Measurements from ENCODE around the gene OR2T3. TPM values are rescaled to one million over a fixed set of nuclear protein-coding genes. Genes with fewer than 3 reads are reported as not detected.

OR2T3 gene
- total RNA-seq, 2 donors from 2014 or later, result 1.5 TPM; not detected in 1

DNA sequence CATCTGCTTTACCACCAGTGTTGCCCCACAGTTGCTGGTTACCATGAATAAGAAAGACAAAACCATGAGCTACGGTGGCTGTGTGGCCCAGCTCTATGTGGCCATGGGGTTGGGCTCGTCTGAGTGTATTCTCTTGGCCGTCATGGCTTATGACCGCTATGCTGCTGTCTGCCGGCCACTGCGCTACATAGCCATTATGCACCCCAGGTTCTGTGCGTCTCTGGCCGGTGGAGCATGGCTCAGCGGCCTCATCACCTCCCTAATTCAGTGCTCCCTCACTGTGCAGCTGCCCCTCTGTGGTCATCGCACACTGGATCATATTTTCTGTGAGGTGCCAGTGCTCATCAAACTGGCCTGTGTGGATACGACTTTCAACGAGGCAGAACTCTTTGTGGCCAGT is 48.7 kb downstream of the OR2T3 start:
- no peaks in the 10 kb centered on the region for H3K27me3 ChIP-seq (replicated peaks; ENCODE audit: insufficient read depth)
- WGBS, result 87% methylated on average over 12 of the region's 12 CpGs
- intact Hi-C loops (cut with DNase I), result no loop called here
- no peak overlapping the region for H3K4me3 ChIP-seq
- no peaks in the 10 kb centered on the region for H3K36me3 ChIP-seq
- DNase-seq (ENCODE audit: low spot score), result no peak
- no peaks in the 10 kb centered on the region for H3K4me1 ChIP-seq (replicated peaks)
- H3K27ac ChIP-seq, result no peak overlapping the region
- no peak for TF ChIP-seq POLR2A (IDR thresholded peaks at IDR 0.05)
- H3K9me3 ChIP-seq, result no peaks in the 10 kb centered on the region

Other genes starting within 250 kb of the OR2T3 start
- gene OR2M4, start 241.9 kb upstream of the OR2T3 start, total RNA-seq, result under 1 TPM in 1 of 2 donors, not detected in 1; 0.11 TPM
- gene OR2T33, start 195.4 kb upstream of the OR2T3 start, total RNA-seq, result not detected
- gene OR2T12, start 169.9 kb upstream of the OR2T3 start, total RNA-seq, result not detected
- gene OR2M7, start 148.8 kb upstream of the OR2T3 start, total RNA-seq, result not detected
- under 1 TPM in 1 of 2 donors, not detected in 1; 0.68 TPM for gene OR14C36, start 124.6 kb upstream of the OR2T3 start, total RNA-seq
- not detected for gene OR2T4, start 111.7 kb upstream of the OR2T3 start, total RNA-seq
- gene OR2T6, start 97.6 kb upstream of the OR2T3 start, total RNA-seq, result under 1 TPM in 1 of 2 donors, not detected in 1; 0.11 TPM
- gene OR2T1, start 70.3 kb upstream of the OR2T3 start, total RNA-seq, result not detected
- gene OR2T2, start 27.7 kb upstream of the OR2T3 start, total RNA-seq, result not detected
- gene OR2T5, start 15.2 kb downstream of the OR2T3 start, total RNA-seq, result not detected
- under 1 TPM in 1 of 2 donors, not detected in 1; 0.34 TPM for gene OR2G6, start 34.7 kb downstream of the OR2T3 start, total RNA-seq
- gene OR2T29, start 89.4 kb downstream of the OR2T3 start, total RNA-seq, result not detected
- gene OR2T34, start 101.4 kb downstream of the OR2T3 start, total RNA-seq, result not detected
- gene OR2T10, start 124.3 kb downstream of the OR2T3 start, total RNA-seq, result not detected
- gene OR2T11, start 161.7 kb downstream of the OR2T3 start, total RNA-seq, result not detected
- not detected for gene OR2T35, start 171.9 kb downstream of the OR2T3 start, total RNA-seq
- gene OR2T27, start 182.2 kb downstream of the OR2T3 start, total RNA-seq, result not detected
- not detected for gene OR14I1, start 229.4 kb downstream of the OR2T3 start, total RNA-seq